ENCODE data around the gene TIGD7.

DNA sequence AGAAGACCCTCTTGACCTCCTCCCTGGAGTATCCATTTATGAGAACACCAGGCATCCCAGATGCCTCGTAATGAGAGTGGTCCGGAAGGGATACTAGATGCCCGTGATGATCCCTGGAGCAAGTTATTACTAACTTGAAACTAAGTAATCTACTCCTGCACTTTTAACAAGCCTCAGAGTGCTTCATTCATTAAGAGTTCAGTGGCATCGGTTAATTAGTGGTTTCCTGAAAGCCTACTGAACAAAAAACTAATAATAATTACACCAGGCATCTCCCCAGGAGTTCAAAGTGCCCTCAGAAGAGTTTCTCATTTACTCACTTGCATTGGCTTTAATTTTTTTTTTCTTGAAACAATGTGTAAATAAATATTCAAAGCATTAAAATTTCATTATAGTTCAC lies 22.3 kb upstream of the TIGD7 start:
- no peak for TF ChIP-seq TAF1 (IDR thresholded peaks at IDR 0.05; ENCODE audit: low read depth, low read length)
- no peak for TF ChIP-seq POLR2A (IDR thresholded peaks at IDR 0.05; ENCODE audit: low read depth, low read length)
- TF ChIP-seq POLR2AphosphoS5 (IDR thresholded peaks at IDR 0.05; ENCODE audit: low read depth, low read length), result no peak
- TF ChIP-seq PAX5 (IDR thresholded peaks at IDR 0.05; ENCODE audit: insufficient read depth, low read length, severe bottlenecking), result no peak
- TF ChIP-seq SPI1 (IDR thresholded peaks at IDR 0.05; ENCODE audit: low read depth, low read length), result no peak
